HL-60 (cell line): Measurements from ENCODE around the gene IGFBP2.

Experiments used
- GABPA ChIP-seq: IDR thresholded peaks from 2 replicates; pipeline ENCODE4 v1.6.1; 2012; ENCODE audit warnings: low read depth
- POLR2AphosphoS5 ChIP-seq: IDR thresholded peaks from 2 replicates; pipeline ENCODE4 v1.6.1; 2012; ENCODE audit warnings: low read depth
- TF ChIP-seq, protein P1 (sequence below): IDR thresholded peaks from one replicate; pipeline ENCODE4 v1.5.1; 2011; ENCODE audit warnings: low read length, control low read depth, inconsistent platforms; ENCODE audit not compliant: insufficient read depth

DNA sequence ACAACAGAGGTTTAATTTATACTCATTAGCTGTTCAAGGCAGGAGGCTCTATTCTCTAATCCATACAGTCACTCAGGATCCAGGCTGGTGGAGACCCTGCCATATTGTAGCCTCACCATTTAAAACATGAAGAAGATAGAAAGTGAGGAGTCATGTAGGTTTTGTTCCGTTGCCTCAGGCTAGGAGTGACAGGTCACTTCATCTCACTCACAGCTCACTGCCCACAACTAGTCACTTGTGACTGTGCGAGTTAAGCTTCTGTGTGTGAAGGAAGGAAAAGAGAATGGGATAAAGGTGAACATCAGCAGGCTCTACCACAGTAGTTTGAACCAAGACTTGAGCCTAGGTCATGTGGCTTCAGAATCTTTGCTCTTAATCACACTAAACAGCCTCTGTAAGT is 9.0 kb upstream of the IGFBP2 start:
- TF ChIP-seq, protein P1, sequence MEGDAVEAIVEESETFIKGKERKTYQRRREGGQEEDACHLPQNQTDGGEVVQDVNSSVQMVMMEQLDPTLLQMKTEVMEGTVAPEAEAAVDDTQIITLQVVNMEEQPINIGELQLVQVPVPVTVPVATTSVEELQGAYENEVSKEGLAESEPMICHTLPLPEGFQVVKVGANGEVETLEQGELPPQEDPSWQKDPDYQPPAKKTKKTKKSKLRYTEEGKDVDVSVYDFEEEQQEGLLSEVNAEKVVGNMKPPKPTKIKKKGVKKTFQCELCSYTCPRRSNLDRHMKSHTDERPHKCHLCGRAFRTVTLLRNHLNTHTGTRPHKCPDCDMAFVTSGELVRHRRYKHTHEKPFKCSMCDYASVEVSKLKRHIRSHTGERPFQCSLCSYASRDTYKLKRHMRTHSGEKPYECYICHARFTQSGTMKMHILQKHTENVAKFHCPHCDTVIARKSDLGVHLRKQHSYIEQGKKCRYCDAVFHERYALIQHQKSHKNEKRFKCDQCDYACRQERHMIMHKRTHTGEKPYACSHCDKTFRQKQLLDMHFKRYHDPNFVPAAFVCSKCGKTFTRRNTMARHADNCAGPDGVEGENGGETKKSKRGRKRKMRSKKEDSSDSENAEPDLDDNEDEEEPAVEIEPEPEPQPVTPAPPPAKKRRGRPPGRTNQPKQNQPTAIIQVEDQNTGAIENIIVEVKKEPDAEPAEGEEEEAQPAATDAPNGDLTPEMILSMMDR, result no peak
- TF ChIP-seq GABPA (no peak), POLR2AphosphoS5 (no peak)
